OCI-LY7 (cell line): ENCODE measurements around the gene ARPC4.

ENCODE experiments used
- EZH2phosphoT487 ChIP-seq: fragments of 200-600 bp; sonication (generic); IDR thresholded peaks from 2 replicates; pipeline ENCODE4 v1.6.1; 2018; ENCODE audit warnings: low read depth, borderline replicate concordance, mild to moderate bottlenecking, mixed run types, antibody characterized with exemption, low read length, moderate library complexity, mixed read lengths
- TF ChIP-seq, protein P1 (sequence below): fragments of 200-600 bp; sonication (generic); conservative IDR thresholded peaks from 2 replicates; pipeline ENCODE4 v1.5.1; 2014; ENCODE audit warnings: mild to moderate bottlenecking, antibody characterized with exemption, low read length, moderate library complexity, mixed read lengths

GRCh38 chr3:9745521-9745920, 47.4 kb upstream of the ARPC4 start:
- TF ChIP-seq, protein P1, sequence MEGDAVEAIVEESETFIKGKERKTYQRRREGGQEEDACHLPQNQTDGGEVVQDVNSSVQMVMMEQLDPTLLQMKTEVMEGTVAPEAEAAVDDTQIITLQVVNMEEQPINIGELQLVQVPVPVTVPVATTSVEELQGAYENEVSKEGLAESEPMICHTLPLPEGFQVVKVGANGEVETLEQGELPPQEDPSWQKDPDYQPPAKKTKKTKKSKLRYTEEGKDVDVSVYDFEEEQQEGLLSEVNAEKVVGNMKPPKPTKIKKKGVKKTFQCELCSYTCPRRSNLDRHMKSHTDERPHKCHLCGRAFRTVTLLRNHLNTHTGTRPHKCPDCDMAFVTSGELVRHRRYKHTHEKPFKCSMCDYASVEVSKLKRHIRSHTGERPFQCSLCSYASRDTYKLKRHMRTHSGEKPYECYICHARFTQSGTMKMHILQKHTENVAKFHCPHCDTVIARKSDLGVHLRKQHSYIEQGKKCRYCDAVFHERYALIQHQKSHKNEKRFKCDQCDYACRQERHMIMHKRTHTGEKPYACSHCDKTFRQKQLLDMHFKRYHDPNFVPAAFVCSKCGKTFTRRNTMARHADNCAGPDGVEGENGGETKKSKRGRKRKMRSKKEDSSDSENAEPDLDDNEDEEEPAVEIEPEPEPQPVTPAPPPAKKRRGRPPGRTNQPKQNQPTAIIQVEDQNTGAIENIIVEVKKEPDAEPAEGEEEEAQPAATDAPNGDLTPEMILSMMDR: no peak
- no peak for TF ChIP-seq EZH2phosphoT487
